GM10266 (cell line): ENCODE data around the gene FBXO2.

Experiments
- DNase-seq: peaks from one replicate; pipeline ENCODE4 v3.0.0; 2012; ENCODE audit errors: extremely low spot score
- CTCF ChIP-seq: IDR thresholded peaks from 2 replicates; pipeline ENCODE4 v1.5.1; 2012; ENCODE audit warnings: mild to moderate bottlenecking, low read depth; ENCODE audit not compliant: control insufficient read depth, insufficient read depth; ENCODE audit errors: missing control alignments

The FBXO2 gene

DNA sequence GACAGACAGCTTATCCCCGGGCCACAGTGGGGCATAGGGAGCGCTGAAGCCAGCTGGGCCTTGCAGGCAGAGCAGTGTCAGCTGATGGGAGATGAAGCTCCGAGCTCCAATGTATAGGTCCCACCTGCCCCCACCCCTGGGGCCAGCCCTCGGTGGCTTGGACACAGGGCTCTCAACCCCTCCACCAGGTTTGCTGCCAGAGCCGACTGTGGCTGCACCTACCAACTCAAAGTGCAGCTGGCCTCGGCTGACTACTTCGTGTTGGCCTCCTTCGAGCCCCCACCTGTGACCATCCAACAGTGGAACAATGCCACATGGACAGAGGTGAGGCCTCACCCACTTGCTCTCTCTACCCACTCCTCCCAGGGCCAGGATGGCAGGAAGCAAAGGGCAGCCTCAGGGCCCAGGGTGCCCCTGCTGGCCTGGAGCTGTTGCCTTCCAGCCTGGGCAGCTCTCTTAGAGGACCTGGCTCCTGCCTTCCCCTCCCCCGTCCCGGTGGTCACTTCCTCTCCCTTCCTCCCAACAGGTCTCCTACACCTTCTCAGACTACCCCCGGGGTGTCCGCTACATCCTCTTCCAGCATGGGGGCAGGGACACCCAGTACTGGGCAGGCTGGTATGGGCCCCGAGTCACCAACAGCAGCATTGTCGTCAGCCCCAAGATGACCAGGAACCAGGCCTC lies 19.0 kb upstream of the FBXO2 start:
- TF ChIP-seq CTCF, result no peak
- no peak for DNase-seq

- DNase-seq, result no peak
- TF ChIP-seq CTCF, result no peak
These were observed 17.5 kb upstream of the FBXO2 start for GRCh38 chr1:11671544-11672286.

GRCh38 chr1:11671205-11671543 lies 16.9 kb upstream of the FBXO2 start:
- TF ChIP-seq CTCF, result no peak
- no peak for DNase-seq

- no peak for DNase-seq
These were observed 16.5 kb upstream of the FBXO2 start for GRCh38 chr1:11670747-11671146.

DNA sequence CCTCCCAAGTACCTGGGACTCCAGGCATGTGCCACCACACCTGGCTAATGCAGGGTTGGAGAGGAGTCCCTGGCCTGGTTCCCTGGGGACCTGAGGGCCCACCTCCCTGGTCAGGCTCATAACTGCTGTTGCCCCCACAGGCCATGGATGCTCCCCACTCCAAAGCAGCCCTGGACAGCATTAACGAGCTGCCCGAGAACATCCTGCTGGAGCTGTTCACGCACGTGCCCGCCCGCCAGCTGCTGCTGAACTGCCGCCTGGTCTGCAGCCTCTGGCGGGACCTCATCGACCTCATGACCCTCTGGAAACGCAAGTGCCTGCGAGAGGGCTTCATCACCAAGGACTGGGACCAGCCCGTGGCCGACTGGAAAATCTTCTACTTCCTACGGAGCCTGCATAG lies 14.3 kb upstream of the FBXO2 start:
- no peak for TF ChIP-seq CTCF
- DNase-seq, result no peak

More at GRCh38 chr1:11670747-11671146, 16.5 kb upstream of the FBXO2 start:
- TF ChIP-seq CTCF, result no peak

GRCh38 chr1:11664336-11665065 lies 10.3 kb upstream of the FBXO2 start:
- peak; percentile 73 for DNase-seq

More at GRCh38 chr1:11664336-11665065, 10.3 kb upstream of the FBXO2 start:
- no peak for TF ChIP-seq CTCF
